GM19467 (cell line): ENCODE measurements around the gene KCNQ1OT1.

Experiments used
- ATAC-seq: cut with Tn5 transposase; IDR thresholded peaks from one replicate; pipeline ENCODE4 v1.9.1; 2021; ENCODE audit warnings: mild to moderate bottlenecking, moderate library complexity; ENCODE audit not compliant: unreplicated experiment

Gene KCNQ1OT1

GRCh38 chr11:2722955-2723354, 23.2 kb upstream of the KCNQ1OT1 start:
- ATAC-seq, result no peak

GRCh38 chr11:2721210-2721916, 21.6 kb upstream of the KCNQ1OT1 start:
- no peak for ATAC-seq

- ATAC-seq, result no peak
These were observed 20.2 kb upstream of the KCNQ1OT1 start for GRCh38 chr11:2719831-2720590.

DNA sequence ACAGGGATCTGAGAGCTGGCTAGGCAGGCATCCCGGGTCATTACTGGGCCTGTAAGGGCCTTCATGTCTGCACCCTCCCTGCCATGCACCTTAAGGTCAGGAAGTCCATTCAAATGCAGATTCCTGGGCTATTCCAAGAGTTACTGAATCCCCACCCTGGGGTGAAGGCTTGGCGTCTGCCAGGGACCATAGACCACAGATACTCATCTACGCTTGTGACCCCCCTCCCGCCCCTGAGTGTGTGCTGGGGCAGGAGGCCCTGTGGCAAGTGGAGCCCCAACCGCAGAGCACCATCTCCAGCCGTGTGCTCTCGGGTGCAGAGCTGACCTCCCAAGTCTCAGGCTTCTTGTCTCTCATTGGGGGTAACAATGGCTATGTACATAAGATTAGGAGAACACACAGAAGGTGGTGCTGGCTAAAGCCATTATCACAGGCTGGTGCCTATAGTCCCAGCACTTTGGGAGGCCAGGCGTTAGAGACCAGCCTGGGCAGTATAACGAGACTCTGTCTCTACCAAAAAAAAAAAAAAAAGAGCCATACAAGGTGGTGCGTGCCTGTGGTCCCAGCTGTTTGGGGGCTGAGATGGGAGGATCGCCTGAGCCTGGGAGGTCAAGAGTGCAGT, 19.1 kb upstream of the KCNQ1OT1 start:
- no peak for ATAC-seq

- ATAC-seq, result no peak
These were observed 17.9 kb upstream of the KCNQ1OT1 start for GRCh38 chr11:2717561-2718325.

GRCh38 chr11:2716376-2717095, 16.7 kb upstream of the KCNQ1OT1 start:
- no peak for ATAC-seq

- ATAC-seq, result no peak
These were observed 16.0 kb upstream of the KCNQ1OT1 start for GRCh38 chr11:2715716-2716350.

DNA sequence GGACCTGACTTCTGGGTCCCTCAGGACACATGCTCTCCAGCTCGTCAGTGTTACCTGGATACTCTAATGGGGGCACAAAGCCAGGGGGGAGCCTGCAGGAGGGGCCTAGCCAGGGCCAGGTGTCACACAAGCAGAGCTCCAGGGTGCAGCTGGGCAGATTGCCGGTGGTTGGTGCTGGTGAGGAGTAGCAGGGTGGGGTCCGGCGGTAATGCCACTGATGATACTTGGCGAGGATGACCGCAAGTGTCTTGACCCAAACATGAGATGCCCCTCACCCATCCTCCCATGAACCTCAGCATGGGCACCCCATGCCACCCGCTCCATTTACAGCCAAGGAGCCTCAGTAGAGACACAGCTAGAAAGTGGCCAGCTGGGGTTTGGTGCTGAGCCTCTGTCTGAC, 15.1 kb upstream of the KCNQ1OT1 start:
- no peak for ATAC-seq

DNA sequence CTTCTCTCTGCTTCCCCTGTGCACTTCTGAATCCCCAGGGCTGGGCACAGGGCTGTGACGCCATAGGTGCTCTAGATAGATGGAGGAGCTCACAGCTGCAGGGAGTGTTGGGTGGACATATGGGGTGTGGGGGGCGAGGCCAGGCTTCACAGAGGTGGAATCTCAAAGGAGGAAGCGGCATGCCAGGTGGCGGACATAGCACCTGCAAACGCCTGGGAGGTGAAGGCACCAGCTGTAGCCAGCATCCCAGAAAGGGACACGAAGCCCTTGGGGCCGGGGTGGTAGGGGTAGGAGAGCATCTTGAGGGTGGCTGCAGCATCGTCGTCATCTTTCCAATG, 14.6 kb upstream of the KCNQ1OT1 start:
- ATAC-seq, result no peak

GRCh38 chr11:2713661-2714462, 14.1 kb upstream of the KCNQ1OT1 start:
- ATAC-seq, result no peak

DNA sequence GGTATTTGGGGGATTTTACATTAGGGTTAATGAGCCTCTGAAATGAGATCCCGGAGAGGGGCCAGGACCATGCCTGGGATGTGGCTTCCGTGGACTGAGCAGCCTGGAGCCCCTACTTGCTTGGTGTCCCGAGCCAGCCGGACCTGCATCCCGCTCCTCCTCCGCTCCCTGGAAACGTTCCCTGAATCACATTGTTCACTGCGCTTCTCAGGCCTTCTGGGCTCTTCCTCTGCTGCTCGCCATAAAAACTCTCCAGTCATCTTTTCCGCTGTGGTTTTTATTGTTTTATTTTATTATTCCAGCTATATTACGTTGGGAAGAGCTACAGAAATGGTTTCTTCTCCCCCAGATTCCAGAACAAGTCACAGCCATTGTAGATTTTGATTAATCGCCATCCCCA, 13.3 kb upstream of the KCNQ1OT1 start:
- ATAC-seq, result no peak

DNA sequence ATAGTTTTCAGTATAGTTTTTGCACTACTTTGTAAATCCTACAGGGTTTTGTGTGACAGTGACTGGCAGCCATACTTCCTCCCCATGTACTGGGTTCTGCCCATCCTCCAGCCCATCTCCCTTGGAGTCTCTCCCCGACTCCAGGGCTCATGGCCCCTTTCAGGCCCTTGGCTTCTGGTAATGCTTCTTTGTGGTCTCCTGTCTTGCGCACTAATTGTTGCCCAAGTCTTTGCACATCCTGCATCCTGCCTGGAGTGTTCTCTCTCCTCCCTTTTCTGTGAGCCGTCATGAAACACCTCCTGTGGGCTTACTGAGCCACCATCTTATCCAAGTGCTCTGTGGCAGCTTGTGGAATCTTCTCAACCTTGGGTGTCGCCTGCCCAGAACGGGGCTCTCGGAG, 11.4 kb upstream of the KCNQ1OT1 start:
- ATAC-seq, result no peak

DNA sequence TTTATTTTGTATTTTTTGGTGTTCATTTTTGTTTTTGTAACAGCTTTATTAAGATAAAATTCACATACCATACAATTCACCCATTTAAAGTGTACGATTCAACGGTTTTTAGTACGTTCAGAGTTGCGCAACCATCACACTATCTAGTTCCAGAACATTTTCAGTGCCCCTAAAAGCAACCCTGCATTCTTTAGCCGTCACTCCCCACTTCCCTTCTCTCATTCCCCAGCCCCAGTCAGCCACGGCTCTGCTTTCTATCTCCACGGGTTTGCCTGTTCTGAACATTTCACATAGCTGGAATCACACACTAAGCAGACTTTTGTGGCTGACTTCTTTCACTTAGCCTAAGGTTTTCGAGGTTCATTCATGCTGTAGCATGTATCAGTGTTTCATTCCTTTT, 9.6 kb upstream of the KCNQ1OT1 start:
- no peak for ATAC-seq

DNA sequence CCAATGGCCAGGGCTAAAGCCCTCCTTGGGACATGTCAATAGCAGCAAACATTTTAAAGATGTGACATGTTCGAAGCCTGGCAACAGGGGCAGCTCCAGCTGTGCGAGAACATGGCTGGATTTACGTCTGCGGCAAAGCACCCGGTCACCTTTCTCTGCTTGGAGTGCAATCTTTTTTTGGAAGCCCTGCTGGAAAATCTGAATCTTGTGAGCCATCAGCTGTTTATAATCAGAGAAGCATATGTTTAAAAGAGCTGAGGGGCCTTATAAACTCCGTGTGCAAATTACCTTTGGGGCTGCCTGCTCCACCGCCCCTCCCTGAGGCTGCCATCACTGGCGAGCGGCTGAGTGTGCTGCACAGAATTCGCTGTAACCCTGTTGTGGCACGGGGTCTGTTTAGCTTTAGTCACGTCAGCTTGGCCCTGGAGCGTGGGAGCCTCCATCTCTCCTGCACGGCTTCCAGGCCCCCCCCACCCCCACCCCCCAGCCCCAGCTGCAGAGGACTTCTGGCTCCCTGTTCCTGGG, 9.0 kb upstream of the KCNQ1OT1 start:
- no peak for ATAC-seq

GRCh38 chr11:2708151-2708581, 8.4 kb upstream of the KCNQ1OT1 start:
- no peak for ATAC-seq

DNA sequence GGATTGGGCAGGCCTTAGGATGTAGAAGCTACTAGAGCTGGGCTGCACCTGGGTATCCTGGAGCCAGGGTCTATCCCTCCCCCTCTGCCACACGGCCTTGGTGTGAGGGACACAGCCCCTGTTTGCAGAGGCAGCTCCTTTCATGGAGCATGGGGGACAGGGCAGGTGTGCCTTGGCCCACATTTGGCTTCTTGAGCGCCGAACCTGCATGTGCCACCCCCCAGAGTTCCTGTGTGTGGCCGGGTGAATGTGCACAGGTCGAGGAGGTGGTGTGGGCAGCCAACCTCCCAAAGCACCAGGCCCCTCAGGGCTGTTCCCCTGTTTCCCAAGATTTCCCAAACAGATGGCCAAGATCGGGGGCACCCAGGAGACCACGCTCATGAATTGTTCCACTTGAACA, 7.9 kb upstream of the KCNQ1OT1 start:
- ATAC-seq, result no peak

DNA sequence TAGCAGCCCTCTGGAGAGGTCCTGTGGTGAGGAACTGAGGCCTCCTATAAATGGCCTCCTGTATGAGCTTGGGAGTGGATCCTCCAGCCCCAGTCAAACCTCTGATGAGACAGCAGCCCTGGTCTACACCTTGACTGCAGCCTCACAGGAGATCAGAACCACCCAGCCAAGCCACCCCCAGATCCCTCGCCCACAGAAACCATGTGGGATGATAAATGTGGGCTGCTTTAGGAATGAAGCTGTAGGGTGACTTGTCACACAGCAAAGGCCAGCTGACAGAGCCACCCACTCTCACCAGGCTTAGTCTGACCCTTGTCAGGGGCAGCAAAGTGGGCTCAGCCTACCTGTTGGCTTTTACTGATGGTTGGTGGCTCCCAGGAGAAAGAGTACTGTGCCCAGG, 6.5 kb upstream of the KCNQ1OT1 start:
- no peak for ATAC-seq

DNA sequence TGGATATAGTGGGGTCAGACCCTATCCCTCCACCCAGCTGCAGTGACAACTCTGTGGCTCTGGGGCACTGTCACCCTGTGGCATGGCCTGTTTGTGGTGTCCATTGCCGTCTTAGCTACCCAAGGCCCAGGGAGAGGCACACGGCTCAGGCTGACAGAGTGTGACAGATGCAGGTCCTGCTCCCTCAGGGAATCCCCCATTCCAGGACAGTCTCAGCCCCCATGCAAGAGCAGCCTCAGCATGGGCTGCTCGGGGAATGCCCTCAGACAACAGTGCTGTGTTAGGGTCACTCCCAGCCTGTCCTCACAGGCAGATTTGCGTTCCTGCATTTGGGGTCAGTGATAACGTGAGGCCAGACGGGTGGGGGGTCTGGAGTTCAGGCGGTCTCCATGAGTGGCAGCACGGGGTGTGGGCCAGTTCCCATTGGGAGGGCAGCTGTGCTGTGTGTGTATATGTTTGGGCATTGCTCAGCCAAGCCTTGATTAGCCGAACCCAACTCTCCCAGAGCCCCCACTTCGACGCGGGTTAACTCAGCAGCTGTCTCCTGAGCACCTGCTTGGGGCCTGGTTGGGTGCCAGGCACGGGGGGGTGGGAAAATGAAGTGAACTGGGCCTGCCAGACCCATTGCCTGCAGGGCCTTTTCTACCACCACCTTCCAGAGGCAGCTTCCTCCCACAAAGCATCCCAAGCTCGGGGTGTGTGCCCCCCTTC, 5.3 kb upstream of the KCNQ1OT1 start:
- ATAC-seq, result no peak

DNA sequence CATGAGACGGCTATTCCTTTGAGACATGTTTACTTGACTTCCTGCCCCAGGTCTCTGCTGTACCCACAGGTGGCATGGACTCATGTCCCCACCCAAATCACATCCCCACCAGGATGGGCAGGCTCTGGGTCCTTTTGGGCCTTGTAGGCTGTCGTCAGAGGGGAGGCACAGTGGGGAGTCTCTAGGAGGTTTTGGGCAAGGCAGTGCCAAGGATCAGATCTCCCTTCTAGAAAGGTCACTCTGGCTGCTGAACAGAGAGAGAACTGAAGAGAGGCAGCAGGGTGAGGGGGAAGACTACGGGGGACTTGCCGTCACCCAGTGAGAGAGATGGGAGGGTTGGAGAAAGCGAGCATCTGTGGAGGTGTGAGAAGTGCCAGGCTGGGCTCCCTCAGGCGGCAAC, 4.6 kb upstream of the KCNQ1OT1 start:
- ATAC-seq, result no peak
